Cardiac septum (tissue), 1 donor: ENCODE results near the gene NKD2. TPM values are rescaled to one million over a fixed set of nuclear protein-coding genes. Genes with fewer than 3 reads are reported as not detected.
"Not testable (repeated sequence)": the region's sequence is repeated elsewhere in the genome, so short reads cannot be mapped to it uniquely, and the experiment has no call there.

Experiments
- DNase-seq: peaks from one replicate; pipeline ENCODE4 v3.0.0-alpha.2; 2020; ENCODE audit warnings: low spot score
- intact Hi-C: fragments of 100-400 bp; cut with DNase I; formaldehyde crosslinking; loops from one replicate; pipeline ENCODE4 v1.14.0; 2022
- long read RNA-seq: library from polyadenylated mRNA; unstranded; transcript quantifications from one replicate; pipeline ENCODE4 v2.0.0, GENCODE V29; 2021
- total RNA-seq: library from RNA; stranded (reverse); fragmentation: NEBNext Ultra II Directional; extraction: Animal tissue kit (Norgen Biotek cat#: 25700); gene quantifications from one replicate; pipeline ENCODE4 v1.2.1, GENCODE V29; 2021
- donor health status: DM: no; HTN: no; CAD: no.

NKD2 gene, protein sequence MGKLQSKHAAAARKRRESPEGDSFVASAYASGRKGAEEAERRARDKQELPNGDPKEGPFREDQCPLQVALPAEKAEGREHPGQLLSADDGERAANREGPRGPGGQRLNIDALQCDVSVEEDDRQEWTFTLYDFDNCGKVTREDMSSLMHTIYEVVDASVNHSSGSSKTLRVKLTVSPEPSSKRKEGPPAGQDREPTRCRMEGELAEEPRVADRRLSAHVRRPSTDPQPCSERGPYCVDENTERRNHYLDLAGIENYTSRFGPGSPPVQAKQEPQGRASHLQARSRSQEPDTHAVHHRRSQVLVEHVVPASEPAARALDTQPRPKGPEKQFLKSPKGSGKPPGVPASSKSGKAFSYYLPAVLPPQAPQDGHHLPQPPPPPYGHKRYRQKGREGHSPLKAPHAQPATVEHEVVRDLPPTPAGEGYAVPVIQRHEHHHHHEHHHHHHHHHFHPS
- total RNA-seq = 3.6 TPM
- long read RNA-seq, partial matches to known transcripts = 0 of 3 reads
- long read RNA-seq, other reads (novel, unspliced or antisense) = 2 of 3 reads

DNA sequence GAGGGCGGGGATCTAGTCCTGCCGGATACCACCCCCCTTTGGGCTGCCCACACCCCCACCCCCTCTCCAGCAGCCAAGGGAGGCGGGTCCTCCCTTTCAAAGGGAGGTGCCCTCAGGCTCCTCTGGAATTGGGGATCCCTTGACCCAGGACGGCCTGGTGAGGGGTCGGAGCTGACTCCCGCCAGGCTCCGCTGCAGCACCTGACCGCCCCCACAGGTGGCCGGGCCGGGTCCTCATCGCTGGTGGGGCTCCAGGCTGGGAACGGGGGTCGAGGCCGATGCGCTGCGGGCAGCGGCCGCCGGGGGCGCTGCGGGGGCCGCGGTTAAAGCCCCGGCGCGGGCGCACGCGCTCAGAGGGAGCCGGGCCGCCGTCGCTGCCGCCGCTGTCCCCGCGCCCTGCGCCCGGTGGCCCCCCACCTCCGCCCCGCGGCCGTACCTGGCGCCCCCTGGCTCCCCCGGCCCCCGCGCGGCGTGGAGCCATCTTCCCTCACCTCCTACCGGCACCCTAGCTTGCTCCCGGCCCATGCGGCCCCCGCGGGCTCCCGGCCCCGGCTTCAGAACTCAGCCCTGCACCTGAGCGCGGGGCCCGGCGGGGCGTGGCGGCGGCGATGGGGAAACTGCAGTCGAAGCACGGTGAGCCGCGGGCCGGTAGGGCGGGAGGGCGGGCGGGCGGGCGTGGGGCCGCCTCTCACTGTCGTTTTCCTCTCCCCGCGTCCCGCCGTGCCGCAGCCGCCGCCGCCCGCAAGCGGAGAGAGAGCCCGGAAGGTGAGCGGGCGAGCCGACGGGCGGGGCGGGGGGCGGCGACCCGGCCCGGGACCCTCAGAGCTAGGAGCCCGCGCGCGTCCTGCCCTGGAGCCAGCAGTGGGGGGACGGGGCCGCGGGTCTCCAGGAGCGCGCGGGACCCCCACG lies at the start of gene NKD2:
Gene NKD2, plus strand, starts transcription at position 352 of the 908 bp plus-strand sequence. Its CDS starts 256 bp downstream, at position 608.
- DNase-seq = peak; percentile 65
- intact Hi-C loops = loop anchor here (5.0 kb wide), 1 partner anchor 159 kb away; no protein-coding TSS in a partner anchor

DNA sequence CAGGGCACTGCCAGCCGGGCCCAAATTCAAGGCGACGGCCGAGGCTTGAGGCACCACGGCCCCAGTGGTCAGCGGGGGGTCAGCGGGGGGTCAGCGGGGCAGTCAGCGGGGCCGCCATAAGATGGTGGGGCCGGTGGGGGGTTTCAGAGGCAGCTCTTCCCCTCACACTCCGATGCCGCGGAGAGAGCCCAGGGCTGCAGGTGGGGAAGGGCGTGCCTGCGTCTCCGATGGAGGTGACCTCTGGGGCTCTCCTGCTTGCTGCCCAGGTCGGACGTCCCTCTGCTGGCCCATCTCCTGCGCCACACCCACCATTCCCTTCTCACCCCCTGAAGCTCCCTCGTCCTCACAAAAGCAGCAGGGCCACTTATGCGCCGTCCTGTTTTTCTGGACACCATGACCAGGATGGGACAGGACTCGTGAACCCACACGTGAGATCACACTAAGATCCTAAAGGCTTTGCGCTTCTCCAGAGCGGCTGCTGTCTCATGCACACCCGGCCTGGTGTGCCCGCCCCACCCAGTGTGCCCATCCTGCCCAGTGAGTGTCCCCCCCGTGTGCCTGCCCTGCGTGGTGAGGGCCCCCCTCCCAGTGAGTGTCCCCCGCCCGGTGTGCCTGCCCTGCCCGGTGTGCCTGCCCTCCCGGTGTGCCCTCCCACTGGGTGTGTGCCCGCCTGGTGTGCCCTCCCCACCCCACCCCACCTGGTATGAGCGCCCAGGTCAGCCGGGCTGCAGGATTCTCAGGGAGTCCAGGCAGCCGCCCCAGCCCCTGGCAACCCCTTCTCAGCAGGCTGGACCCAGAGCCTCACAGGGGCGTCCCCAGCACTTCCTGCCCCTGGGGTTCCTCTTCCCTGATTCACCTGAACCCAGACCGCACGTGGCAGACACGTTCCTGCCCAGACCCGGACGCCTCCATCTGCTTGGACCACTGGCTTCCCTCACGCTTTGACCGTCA lies 48.7 kb upstream of the NKD2 start:
- peak; percentile 65 for DNase-seq
- intact Hi-C loops = no loop called here

DNA sequence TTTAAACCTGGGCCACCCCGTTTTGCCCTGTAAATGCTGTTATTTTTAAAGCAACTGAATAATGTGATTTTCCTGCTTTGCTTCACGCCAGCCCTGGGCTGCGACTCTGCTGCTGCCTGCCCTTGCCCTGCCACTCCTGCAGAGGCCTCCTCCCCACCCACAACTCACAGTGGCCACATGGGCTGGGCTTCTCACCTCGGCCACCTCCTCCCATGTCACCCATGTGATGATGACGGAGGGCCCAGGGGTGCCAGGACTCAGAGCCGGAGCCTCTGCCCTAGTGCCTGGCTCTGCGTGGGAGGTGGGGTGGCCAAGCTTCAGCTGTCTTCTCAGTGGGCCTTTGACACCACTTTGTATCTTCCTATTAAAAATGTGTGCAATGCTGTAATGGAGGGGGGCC lies 48.1 kb upstream of the NKD2 start:
- peak; percentile 76 for DNase-seq
- intact Hi-C loops = no loop called here

DNA sequence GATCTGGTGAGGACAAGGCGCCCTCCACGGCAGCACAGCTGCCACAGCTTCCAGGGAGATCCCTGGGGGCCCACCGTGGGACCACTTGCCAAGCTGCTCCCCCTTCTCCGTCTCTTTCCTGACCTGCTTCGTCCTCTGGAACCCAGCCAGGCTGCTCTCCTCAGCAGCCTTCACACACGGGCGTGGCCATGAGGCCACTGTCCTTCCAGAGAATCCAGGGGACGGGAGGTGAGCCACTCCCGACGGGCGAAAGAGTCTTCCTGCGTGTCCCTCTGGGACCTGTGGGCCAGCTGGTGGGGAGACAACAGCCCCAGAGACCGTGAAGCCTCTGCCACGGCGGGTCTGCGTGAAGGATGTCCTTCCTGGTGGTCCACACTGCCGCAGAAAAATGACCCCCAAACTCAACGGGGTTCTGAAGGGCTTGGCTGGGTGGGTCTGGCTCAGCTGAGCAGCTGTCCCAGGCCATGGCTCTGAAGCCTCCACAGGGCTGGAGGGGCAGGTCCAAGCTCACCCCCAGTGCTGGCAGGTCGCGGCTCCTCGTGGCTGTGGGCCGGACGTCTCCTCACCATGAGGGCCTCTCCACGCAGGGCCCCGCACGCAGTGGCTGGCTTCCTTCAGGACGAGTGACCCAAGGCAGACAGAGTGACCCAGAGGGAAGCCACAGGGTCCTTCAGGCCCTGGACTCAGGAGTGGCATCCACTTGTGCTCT lies 47.4 kb upstream of the NKD2 start:
- DNase-seq = peak; percentile 72
- intact Hi-C loops = no loop called here

DNA sequence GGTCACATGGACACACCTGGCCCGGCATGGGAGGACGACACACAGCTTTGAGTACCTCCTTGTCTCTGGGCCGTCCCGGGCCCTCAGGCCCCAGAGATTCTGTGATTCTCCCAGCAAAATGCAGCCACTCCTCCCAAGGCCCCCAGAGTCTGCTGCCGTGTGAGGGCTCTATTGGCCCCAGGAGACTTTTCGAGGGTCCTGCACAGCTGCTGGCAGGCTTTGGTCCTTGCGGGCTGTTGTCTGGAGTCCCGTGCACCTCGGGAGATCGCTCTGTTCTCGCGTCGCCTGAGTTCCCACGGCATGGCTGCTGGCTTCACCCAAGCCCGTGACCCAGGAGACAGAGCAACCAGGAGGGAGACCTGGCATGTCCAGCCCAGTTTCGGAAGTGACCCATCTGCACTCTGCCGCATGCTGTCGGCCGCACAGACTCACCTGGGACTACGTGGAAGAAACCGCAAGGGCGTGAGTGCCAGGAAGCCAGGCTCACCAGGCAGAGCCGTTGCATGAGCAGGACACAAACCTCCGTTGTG lies 46.8 kb upstream of the NKD2 start:
- intact Hi-C loops = no loop called here
- peak; percentile 72 for DNase-seq

DNA sequence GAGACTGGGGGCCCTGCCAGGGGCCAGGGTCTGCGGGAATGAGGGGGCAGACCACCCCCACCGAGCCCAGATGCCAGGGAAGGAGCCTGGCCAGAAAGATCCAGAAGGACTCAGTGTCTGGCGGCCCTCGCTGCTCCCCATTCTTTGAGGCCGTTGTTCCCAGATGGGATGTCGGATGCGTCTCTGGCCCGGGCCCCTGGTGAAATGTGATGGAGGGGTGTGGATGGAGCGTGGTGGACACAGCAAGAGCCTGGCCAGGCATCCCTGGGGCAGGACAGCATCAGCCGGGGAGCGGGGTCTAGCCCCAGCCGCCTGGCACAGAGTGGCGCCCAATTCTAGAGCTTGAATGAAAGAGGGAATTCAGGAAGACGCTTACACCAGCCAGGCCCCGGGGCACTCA lies 46.2 kb upstream of the NKD2 start:
- DNase-seq = peak; percentile 60
- intact Hi-C loops = no loop called here

DNA sequence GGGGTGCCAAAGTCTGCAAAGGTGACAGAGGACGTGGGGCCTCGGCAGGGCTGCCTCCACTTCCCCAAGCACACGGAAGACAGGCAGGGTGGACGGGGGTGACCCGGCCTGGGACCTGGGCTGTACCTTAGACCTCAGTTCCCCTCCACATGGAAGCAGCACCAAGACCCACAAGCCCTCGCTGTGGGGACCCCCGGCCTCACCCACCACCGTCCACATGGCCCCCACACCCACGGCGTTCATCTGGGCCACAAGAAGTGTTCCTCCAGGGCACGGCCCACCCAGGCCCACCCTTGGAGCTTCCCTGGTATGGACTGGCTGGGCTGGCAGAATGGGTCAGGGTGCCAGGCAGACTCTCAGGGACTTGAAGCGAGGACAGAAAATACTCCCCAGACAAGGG lies 45.8 kb upstream of the NKD2 start:
- DNase-seq = peak; percentile 72
- intact Hi-C loops = no loop called here

DNA sequence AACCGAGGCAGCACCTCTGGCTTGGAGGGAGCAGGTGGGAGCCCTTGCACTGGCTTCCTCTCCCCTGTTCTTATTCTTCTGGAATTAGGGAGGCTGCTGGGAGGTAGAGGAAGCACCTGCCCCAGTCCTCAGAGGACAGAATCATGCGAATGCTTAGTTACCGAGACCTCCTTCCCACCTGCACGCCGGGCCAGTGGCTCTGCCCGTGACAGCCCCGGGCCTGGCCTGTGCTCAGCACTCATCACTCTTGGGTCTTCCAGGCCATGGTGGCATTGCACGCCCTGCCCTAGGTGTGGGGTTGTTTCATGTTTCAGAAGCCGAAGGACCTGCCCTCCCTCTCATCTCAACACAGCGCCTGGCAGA lies 45.3 kb upstream of the NKD2 start:
- DNase-seq = peak; percentile 44
- intact Hi-C loops = no loop called here

DNA sequence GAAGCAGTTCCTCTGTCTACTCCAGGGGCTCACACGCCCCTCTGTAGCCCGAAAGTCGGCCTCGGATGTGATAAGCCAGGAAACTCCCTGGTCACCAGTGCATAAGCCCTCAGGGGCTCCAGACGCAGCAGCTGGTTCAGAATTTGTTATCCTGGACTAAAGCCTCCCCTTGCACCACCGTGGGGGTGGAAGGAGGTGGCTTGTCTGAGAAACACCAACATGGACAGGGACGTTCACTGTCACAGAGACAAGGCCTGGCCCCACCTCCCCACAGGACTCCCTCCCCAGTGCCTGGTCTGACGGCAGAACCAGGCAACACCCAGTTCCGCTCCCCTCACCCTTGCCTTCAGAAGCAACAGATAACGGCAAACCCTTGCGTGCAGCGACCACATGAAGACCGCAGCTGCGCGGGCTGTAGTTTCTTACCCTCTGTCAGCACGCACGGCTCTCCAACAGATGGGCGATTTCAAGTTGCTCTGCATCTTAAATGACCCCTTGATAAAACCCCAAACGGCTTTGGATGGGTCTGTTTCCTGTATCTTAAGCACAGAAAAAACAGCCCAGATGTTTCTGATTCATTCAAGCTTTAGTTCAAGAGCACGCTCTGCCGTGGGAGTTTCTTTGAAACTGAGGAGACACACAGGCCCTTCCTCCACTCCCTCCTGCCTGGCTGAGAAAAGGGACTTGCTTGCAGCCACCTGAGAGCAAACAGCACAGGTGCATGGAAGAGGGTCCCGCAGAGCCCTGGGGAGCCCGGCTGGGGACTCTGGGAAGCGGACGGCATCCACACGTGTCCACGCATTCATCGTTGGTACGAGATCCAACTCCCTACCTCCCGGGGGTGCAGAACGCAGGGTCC lies 44.7 kb upstream of the NKD2 start:
- intact Hi-C loops = no loop called here
- peak; percentile 74 for DNase-seq

DNA sequence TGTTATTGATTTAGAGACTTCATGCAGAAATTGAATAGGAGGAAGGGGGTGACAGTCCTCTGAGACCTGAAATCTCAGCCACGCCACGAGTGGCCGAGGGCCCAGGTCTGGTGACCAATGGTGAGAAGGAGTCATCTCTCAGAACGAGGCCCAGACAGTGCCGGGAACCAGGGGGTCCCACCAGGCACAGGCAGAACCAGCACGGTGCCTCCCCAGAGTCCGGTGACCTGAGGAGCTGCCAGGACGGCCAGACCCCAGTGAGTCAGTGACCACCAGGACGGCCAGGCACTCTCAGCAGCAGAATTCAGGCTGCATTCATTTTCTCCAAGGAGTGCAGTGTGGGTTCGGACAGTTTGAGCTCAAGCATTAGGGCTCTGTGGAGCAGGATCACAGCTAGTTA lies 43.8 kb upstream of the NKD2 start:
- peak; percentile 36 for DNase-seq
- intact Hi-C loops = no loop called here

DNA sequence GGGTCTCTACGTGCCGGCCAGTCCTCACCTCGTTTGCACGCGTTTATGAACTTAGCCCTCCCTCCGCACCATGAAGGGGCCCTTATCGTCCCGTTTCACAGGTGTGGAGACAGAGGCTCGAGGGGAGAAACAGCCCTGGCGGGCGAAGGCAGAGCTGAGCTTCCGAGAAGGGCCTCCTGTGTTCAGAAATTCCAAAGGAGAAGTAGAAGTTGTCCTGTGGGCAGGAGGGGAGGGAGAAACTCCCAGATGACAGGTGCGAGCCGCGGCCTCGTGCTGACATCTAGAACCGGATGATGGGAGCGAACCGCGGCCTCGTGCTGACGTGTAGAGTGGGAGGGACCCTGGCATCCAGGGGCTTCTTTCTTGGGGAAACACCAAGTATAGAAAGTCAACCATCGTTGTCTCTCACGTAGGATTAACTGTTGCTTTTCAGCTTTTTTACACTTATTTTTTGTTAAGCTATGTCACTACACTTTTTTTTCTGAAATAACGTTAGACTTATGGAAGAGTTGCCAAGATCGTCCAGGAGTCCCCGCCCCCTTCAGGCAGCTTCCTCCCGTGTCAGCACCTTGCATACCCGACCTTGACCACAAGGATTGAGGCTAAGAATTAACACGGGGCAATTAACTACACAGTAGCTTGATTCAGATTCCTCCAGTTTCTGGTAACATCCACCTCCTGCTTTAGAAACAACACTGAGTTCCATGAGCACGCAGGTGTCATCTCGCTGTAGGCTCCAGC lies 42.8 kb upstream of the NKD2 start:
- intact Hi-C loops = no loop called here
- DNase-seq = peak; percentile 38

DNA sequence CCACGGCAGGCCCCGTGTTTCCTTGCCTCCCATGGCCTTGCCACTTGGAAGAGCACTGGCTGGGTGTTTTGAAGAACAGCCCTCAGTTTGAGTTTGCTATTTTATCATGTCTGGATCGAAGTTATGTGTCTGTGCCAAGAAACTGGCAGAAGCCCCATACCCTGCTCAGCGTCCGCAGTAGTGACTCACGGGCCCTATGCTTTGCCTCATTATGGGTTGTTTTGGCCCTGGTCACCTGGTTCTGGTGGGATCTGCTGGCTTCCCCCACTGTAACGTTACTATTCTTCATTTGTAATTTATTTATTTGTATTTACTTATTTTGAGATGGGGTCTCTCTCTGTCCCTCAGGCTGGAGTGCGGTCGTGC lies 42.3 kb upstream of the NKD2 start:
- intact Hi-C loops = no loop called here
- DNase-seq = no peak

DNA sequence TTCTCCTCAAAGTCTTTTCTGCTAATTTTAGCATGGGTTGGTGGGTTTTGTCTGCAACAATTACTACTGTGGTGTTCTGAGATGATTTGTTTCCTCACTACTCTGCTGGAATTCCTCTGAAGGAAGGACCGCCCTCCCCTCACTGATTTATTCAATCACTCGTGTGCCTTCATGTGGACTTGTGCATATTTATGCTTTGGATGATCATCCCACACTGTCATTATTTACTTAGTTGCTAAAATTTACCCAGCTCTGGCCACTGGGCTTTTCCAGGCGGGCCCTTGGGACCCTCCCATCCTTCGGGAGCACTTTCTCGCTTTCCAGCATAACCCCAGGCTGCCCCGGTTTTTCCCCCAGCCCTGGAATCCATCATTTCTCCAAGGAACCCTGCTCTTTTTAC lies 41.7 kb upstream of the NKD2 start:
- no peak for DNase-seq
- intact Hi-C loops = no loop called here

DNA sequence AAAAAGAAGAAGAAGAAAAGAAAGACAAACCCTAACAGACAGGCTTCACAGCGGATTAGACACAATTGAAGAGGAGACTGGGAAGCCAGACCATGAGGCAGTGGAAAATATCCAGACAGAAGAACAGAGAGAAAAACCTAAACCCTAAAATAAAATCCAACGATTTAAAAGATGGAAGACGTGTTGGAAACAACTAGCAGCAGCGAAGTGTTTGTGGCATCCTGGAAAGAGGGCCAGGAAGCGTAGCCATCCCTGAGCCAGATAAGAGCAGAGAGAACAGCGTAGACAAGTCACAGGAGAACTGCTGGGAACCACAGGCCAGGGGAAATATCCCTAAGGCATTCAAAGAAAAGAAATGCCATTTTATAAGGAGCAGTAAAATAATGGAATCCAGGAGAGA lies 39.7 kb upstream of the NKD2 start:
- intact Hi-C loops = no loop called here
- peak; percentile 43 for DNase-seq

DNA sequence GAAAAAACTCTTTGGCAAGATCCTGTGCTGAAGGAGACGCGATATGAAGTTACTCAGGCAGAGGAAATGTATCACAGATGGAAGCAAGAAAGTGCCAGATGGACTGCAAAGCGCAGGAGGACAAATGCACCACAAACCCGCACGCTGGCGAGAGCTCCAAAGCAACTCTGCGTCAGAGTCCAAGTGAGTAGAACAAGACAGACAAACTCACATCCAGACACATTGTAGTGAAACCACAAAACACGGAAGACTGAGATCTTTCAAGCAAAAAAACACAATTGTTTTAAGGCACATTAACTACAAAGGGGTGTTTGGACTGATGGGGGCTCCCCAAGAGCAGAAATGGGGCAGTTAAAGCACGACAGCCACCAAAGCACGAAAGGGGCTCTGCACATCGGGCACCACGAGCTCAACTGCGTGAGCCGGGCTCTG lies 39.2 kb upstream of the NKD2 start:
- intact Hi-C loops = no loop called here
- peak; percentile 71 for DNase-seq

DNA sequence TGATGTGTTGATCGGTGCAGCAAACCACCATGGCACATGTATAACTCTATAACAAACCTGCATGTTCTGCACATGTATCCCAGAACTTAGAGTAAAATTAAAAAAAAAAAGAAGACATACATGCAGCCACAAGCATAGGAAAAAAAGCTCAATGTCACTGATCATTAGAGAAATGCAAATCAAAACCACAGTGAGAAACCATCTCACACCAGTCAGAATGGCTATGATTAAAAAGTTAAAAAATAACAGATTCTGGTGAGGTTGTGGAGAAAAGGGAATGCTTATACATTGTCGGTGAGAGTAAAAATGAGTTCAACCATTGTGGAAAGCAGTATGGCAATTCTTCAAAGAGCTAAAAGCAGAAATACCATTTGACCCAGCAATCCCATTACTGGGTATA lies 36.0 kb upstream of the NKD2 start:
- intact Hi-C loops, DNase-seq: not testable (repeated sequence)
